NT2/D1 (cell line): ENCODE measurements around the gene ADD3.

Experiments used
- YY1 ChIP-seq: IDR thresholded peaks from 2 replicates; pipeline ENCODE4 v1.6.1; 2011; ENCODE audit not compliant: insufficient read length, insufficient read depth
- ZNF274 ChIP-seq: IDR thresholded peaks from 2 replicates; pipeline ENCODE4 v1.6.1; 2011; ENCODE audit warnings: mild to moderate bottlenecking, low read depth, low read length

GRCh38 chr10:109958059-109958458, 49.7 kb upstream of the ADD3 start:
- TF ChIP-seq YY1 (no peak), ZNF274 (no peak)
